Choroid plexus epithelial cell (primary cell): ENCODE data around the gene MOB3B.

ENCODE experiments used
- DNase-seq: peaks from one replicate; pipeline ENCODE4 v3.0.0-alpha.2; 2010; ENCODE audit warnings: low read depth
- H3K4me3 ChIP-seq: 2 replicates; pipeline ENCODE4 v1.5.1; 2011; ENCODE audit warnings: low read depth, mild to moderate bottlenecking, control low read depth, low read length, moderate library complexity
- CTCF ChIP-seq: conservative IDR thresholded peaks from 2 replicates; pipeline ENCODE4 v1.5.1; 2011; ENCODE audit warnings: low read depth, mild to moderate bottlenecking, control low read depth, inconsistent platforms, low read length, moderate library complexity

Gene MOB3B

DNA sequence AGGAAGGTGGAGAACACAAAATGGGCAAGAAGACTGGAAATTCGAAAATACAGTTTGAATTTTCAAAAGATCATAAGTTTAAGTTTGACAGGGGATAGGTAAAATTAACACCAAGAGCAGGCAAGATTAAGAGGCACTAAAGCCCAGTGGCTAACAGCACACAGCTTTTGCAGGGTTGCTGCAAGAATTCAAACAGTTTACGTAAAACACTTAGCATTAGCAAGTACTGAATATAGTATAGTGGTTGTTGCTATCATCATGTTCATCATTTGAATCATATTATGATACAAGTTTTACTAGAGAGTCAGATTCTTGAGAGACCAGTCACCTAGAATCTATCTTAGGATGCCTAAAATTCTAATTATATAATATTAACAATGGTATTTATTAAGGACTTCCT, 66.8 kb downstream of the MOB3B start:
- no peak for TF ChIP-seq CTCF
- no peak overlapping the region for H3K4me3 ChIP-seq
- DNase-seq: no peak

GRCh38 chr9:27462434-27462833, 67.2 kb downstream of the MOB3B start:
- no peak for TF ChIP-seq CTCF

GRCh38 chr9:27460226-27461023, 69.2 kb downstream of the MOB3B start:
- H3K4me3 ChIP-seq: no peak overlapping the region
- no peak for TF ChIP-seq CTCF
- no peak for DNase-seq

More at GRCh38 chr9:27462434-27462833, 67.2 kb downstream of the MOB3B start:
- DNase-seq: no peak
- no peak overlapping the region for H3K4me3 ChIP-seq

DNA sequence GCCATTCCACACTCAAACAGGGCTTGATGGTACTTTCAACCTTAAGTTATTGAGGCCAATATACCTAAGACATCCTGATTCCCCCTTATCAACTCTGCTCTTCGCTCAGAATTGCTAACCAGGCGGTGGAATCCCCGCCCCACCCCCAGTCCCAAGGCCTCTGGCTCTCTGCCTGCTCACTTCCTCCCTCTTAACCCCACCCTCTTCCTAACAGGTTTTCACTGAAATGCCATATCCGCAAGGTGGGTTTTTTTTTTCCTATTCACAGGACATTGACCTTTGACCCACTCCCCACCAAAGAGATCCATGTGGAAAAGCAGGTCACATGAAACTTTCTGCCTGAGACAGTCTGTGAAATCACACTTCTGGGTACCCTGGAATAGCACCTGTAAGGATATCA, 72.2 kb downstream of the MOB3B start:
- TF ChIP-seq CTCF: no peak
- H3K4me3 ChIP-seq: no peak overlapping the region
- no peak for DNase-seq

DNA sequence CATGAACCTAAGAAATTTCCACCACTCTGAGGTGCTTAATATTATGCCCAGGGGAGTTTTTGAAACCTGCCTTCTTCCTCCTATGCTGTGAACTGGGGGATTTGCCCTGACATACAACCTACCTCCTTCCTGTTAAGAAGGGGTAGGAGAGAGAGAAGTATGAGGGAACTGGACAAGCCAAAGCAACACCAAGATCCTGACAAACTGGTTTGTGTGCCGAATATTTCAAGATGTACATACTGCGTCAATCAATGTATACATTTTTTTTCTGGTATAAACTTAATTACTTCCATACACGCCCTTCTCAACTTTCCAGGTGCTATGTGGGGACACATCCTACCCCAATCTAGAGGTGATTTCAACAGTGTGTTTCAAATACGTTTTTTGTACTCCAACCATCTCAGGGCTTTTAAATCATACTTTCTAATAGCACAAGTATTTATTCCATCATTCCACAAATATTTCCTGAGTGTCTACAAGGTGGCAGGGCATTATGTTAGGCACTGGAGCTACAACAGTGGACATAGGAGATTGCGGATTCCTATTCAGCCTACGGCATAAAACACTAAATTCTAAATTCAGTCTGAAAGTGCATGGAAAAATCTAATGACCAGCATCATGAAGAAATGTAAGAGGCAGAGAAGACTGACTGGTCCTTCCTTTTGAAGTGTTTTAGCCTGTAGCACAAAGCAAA, 75.6 kb downstream of the MOB3B start:
- no peak for TF ChIP-seq CTCF
- no peak overlapping the region for H3K4me3 ChIP-seq
- no peak for DNase-seq

- no peak for DNase-seq
- H3K4me3 ChIP-seq: no peak overlapping the region
- TF ChIP-seq CTCF: no peak
These were observed 78.3 kb downstream of the MOB3B start for GRCh38 chr9:27451207-27451797.
